Liver (tissue), 3 donors: Measurements from ENCODE around the gene MAN2A2.

Experiments
- ATF3 ChIP-seq: IDR thresholded peaks from 2 replicates; pipeline ENCODE4 v1.6.1; 2016; ENCODE audit warnings: antibody characterized with exemption
- CTCF ChIP-seq: fragments of 150-350 bp; IDR thresholded peaks from 2 replicates; pipeline ENCODE4 v1.5.1; 2017; ENCODE audit warnings: improper control_type of control experiment, low read depth, low read length; ENCODE audit not compliant: missing input control
- EGR1 ChIP-seq, 2 donors: IDR thresholded peaks; 2 replicates each; pipeline ENCODE4 v1.6.1; 2016 to 2018; ENCODE audit warnings: antibody characterized with exemption in 2 of 2, low read depth in 2 of 2
- FOXA1 ChIP-seq: IDR thresholded peaks from 2 replicates; pipeline ENCODE4 v1.6.1; 2016; ENCODE audit warnings: antibody characterized with exemption
- GABPA ChIP-seq, 2 donors: IDR thresholded peaks in 1 of 2; conservative IDR thresholded peaks in 1 of 2; 2 replicates each; pipeline ENCODE4 v1.6.1; 2016; ENCODE audit warnings: antibody characterized with exemption in 2 of 2, mild to moderate bottlenecking in 1 of 2, moderate library complexity in 1 of 2
- JUND ChIP-seq, 2 donors: IDR thresholded peaks; 2 replicates each; pipeline ENCODE4 v1.6.1; 2016; ENCODE audit warnings: antibody characterized with exemption in 2 of 2
- MAX ChIP-seq: IDR thresholded peaks from 2 replicates; pipeline ENCODE4 v1.6.1; 2016; ENCODE audit warnings: antibody characterized with exemption
- RAD21 ChIP-seq, 2 donors: IDR thresholded peaks; 2 replicates each; pipeline ENCODE4 v1.6.1; 2016; ENCODE audit warnings: antibody characterized with exemption in 2 of 2, mild to moderate bottlenecking in 2 of 2
- REST ChIP-seq: IDR thresholded peaks from 2 replicates; pipeline ENCODE4 v1.6.1; 2016; ENCODE audit warnings: antibody characterized with exemption, mild to moderate bottlenecking
- RXRA ChIP-seq, 2 donors: IDR thresholded peaks; 2 replicates each; pipeline ENCODE4 v1.6.1; 2017 to 2018; ENCODE audit warnings: antibody characterized with exemption in 2 of 2, mild to moderate bottlenecking in 1 of 2
- TAF1 ChIP-seq: conservative IDR thresholded peaks from 2 replicates; pipeline ENCODE4 v1.6.1; 2016; ENCODE audit warnings: antibody characterized with exemption, mild to moderate bottlenecking
- YY1 ChIP-seq: IDR thresholded peaks from 2 replicates; pipeline ENCODE4 v1.6.1; 2016; ENCODE audit warnings: antibody characterized with exemption, mild to moderate bottlenecking
- TF ChIP-seq, protein P1 (sequence below): IDR thresholded peaks from 2 replicates; pipeline ENCODE4 v1.6.1; 2016; ENCODE audit warnings: antibody characterized with exemption
- donor health status: healthy.
- donor health status: healthy.

DNA sequence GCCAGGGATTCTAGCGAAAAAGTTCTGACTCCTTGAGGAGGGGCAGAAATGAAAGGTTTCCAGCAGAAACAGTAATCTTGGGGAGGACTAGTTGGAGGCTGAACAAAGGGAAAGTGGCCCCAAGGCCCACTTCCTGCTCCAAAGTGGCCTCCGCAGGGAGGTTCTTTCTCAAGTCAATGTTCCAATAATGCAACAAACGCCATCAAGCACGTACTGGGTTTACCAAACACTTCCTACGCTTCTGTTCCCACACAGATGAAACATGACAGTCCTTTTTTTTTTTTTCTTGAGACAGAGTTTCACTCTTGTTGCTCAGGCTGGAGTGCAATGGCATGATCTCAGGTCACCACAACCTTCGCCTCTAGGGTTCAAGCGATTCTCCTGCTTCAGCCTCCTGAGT is 42.0 kb downstream of the MAN2A2 start:
- no peak for TF ChIP-seq CTCF
- no peak for TF ChIP-seq RAD21 (IDR thresholded peaks at IDR 0.05)
- TF ChIP-seq, protein P1, sequence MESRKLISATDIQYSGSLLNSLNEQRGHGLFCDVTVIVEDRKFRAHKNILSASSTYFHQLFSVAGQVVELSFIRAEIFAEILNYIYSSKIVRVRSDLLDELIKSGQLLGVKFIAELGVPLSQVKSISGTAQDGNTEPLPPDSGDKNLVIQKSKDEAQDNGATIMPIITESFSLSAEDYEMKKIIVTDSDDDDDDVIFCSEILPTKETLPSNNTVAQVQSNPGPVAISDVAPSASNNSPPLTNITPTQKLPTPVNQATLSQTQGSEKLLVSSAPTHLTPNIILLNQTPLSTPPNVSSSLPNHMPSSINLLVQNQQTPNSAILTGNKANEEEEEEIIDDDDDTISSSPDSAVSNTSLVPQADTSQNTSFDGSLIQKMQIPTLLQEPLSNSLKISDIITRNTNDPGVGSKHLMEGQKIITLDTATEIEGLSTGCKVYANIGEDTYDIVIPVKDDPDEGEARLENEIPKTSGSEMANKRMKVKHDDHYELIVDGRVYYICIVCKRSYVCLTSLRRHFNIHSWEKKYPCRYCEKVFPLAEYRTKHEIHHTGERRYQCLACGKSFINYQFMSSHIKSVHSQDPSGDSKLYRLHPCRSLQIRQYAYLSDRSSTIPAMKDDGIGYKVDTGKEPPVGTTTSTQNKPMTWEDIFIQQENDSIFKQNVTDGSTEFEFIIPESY, result no peak
- TF ChIP-seq YY1, result no peak
- no peak for TF ChIP-seq REST
- TF ChIP-seq ATF3, result no peak
- no peak for TF ChIP-seq GABPA (IDR thresholded peaks at IDR 0.05 in 1 of 2, conservative IDR thresholded peaks at IDR 0.05 in 1 of 2)
- no peak for TF ChIP-seq TAF1
- no peak for TF ChIP-seq EGR1 (IDR thresholded peaks at IDR 0.05; ENCODE audit: low read depth in 2 of 2)
- TF ChIP-seq FOXA1, result no peak
- no peak for TF ChIP-seq MAX
- TF ChIP-seq JUND (IDR thresholded peaks at IDR 0.05), result no peak
- no peak for TF ChIP-seq RXRA (IDR thresholded peaks at IDR 0.05)
